GM21786 (cell line): ENCODE results near the gene CCDC34.
"Not testable (repeated sequence)": the region's sequence is repeated elsewhere in the genome, so short reads cannot be mapped to it uniquely, and the experiment has no call there.

ENCODE experiments used
- ATAC-seq: cut with Tn5 transposase; IDR thresholded peaks from one replicate; pipeline ENCODE4 v1.9.1; 2021; ENCODE audit not compliant: unreplicated experiment

CCDC34 gene

GRCh38 chr11:27363576-27364117 lies 632 bp upstream of the CCDC34 start:
- no peak for ATAC-seq

- ATAC-seq = no peak
Observed at GRCh38 chr11:27361649-27362431, 1.2 kb downstream of the CCDC34 start.

- no peak for ATAC-seq
Observed at GRCh38 chr11:27358296-27358695, 4.7 kb downstream of the CCDC34 start.

- ATAC-seq = no peak
Observed at GRCh38 chr11:27357250-27357649, 5.8 kb downstream of the CCDC34 start.

GRCh38 chr11:27356624-27357222 lies 6.3 kb downstream of the CCDC34 start:
- ATAC-seq = no peak

GRCh38 chr11:27355575-27356104 lies 7.4 kb downstream of the CCDC34 start:
- no peak for ATAC-seq

GRCh38 chr11:27354359-27354965 lies 8.6 kb downstream of the CCDC34 start:
- ATAC-seq = no peak

- no peak for ATAC-seq
Observed at GRCh38 chr11:27353593-27354358, 9.2 kb downstream of the CCDC34 start.

- no peak for ATAC-seq
Observed at GRCh38 chr11:27352781-27353180, 10.2 kb downstream of the CCDC34 start.

GRCh38 chr11:27350511-27350910 lies 12.5 kb downstream of the CCDC34 start:
- ATAC-seq = no peak

GRCh38 chr11:27349919-27350318 lies 13.1 kb downstream of the CCDC34 start:
- ATAC-seq = no peak

GRCh38 chr11:27348340-27348873 lies 14.6 kb downstream of the CCDC34 start:
- no peak for ATAC-seq

GRCh38 chr11:27347359-27348339 lies 15.4 kb downstream of the CCDC34 start:
- no peak for ATAC-seq

GRCh38 chr11:27339941-27340340 lies 23.1 kb downstream of the CCDC34 start:
- ATAC-seq = no peak

- ATAC-seq = not testable (repeated sequence)
Observed at GRCh38 chr11:27334764-27335163, 28.3 kb downstream of the CCDC34 start.

- ATAC-seq = no peak
Observed at GRCh38 chr11:27331981-27332380, 31.0 kb downstream of the CCDC34 start.

GRCh38 chr11:27330633-27331270 lies 32.3 kb downstream of the CCDC34 start:
- ATAC-seq = no peak

- no peak for ATAC-seq
Observed at GRCh38 chr11:27329867-27330632, 33.0 kb downstream of the CCDC34 start.
